Ascending aorta (tissue), 2 donors: Measurements from ENCODE around the gene TWSG1. TPM values are rescaled to one million over a fixed set of nuclear protein-coding genes. Genes with fewer than 3 reads are reported as not detected.
"Not testable (repeated sequence)": the region's sequence is repeated elsewhere in the genome, so short reads cannot be mapped to it uniquely, and the experiment has no call there.

Experiments
- DNase-seq, 2 donors: peaks; one replicate each; pipeline ENCODE4 v3.0.0-alpha.2; 2019; ENCODE audit warnings: low spot score in 2 of 2
- H3K27ac ChIP-seq, 2 donors: fragments of 200-600 bp; sonication (generic); one replicate each; pipeline ENCODE4 v1.5.1; 2016 to 2017; ENCODE audit warnings: mild to moderate bottlenecking in 1 of 2
- H3K27me3 ChIP-seq: fragments of 200-600 bp; sonication (generic); one replicate; pipeline ENCODE4 v1.5.1; 2017
- H3K36me3 ChIP-seq, 2 donors: fragments of 200-600 bp; sonication (generic); one replicate each; pipeline ENCODE4 v1.5.1; 2016
- H3K4me1 ChIP-seq, 2 donors: fragments of 200-600 bp; sonication (generic); one replicate each; pipeline ENCODE4 v1.5.1; 2016 to 2017; ENCODE audit warnings: mild to moderate bottlenecking in 1 of 2
- H3K4me3 ChIP-seq, 2 donors: fragments of 200-600 bp; sonication (generic); one replicate each; pipeline ENCODE4 v1.5.1; 2016 to 2017; ENCODE audit warnings: mild to moderate bottlenecking in 1 of 2
- H3K9me3 ChIP-seq, 2 donors: fragments of 200-600 bp; sonication (generic); one replicate each; pipeline ENCODE4 v1.5.1; 2016
- CTCF ChIP-seq, 3 experiments: fragments of 200-600 bp in 2 of 3; fragments of 450-650 bp in 1 of 3; sonication (generic) in 2 of 3; IDR thresholded peaks; one replicate each; pipeline ENCODE4 v1.5.1; 2016 to 2019; ENCODE audit warnings: antibody characterized with exemption in 3 of 3, mild to moderate bottlenecking in 1 of 3, moderate library complexity in 1 of 3
- intact Hi-C: fragments of 100-400 bp; cut with DNase I; formaldehyde crosslinking; loops from one replicate; pipeline ENCODE4 v1.15.1; 2023
- total RNA-seq: library from RNA; depleted of rRNA; stranded (reverse); fragments of >200 nt; gene quantifications from one replicate; pipeline ENCODE4 v1.1.0, GENCODE V29; 2016

The TWSG1 gene
- total RNA-seq, 1 donor from 2014 or later: 25.0 TPM

GRCh38 chr18:9428301-9428706 is 93.7 kb downstream of the TWSG1 start:
- DNase-seq: no peak
- Histone ChIP-seq H3K36me3 (no peaks in the 10 kb centered on the region), H3K27ac (no peak overlapping the region), H3K4me1 (no peaks in the 10 kb centered on the region), H3K27me3 (no peaks in the 10 kb centered on the region), H3K4me3 (no peak overlapping the region), H3K9me3 (no peaks in the 10 kb centered on the region)
- no peak for TF ChIP-seq CTCF (IDR thresholded peaks at IDR 0.05)
- intact Hi-C loops: no loop called here

- H3K36me3 ChIP-seq: no peaks in the 10 kb centered on the region
- H3K27me3 ChIP-seq: no peaks in the 10 kb centered on the region
- no peak for TF ChIP-seq CTCF (IDR thresholded peaks at IDR 0.05)
- H3K9me3 ChIP-seq: no peaks in the 10 kb centered on the region
- no peak overlapping the region for H3K27ac ChIP-seq
- no peak for DNase-seq
- no peak overlapping the region for H3K4me3 ChIP-seq
- intact Hi-C loops: no loop called here
- H3K4me1 ChIP-seq: no peaks in the 10 kb centered on the region
Observed at GRCh38 chr18:9428862-9429661, 94.5 kb downstream of the TWSG1 start.

GRCh38 chr18:9429662-9429993 is 95.1 kb downstream of the TWSG1 start:
- no peaks in the 10 kb centered on the region for H3K27me3 ChIP-seq
- no peaks in the 10 kb centered on the region for H3K4me1 ChIP-seq
- no peak overlapping the region for H3K4me3 ChIP-seq
- TF ChIP-seq CTCF (IDR thresholded peaks at IDR 0.05): no peak
- intact Hi-C loops: no loop called here
- no peaks in the 10 kb centered on the region for H3K9me3 ChIP-seq
- H3K27ac ChIP-seq: no peak overlapping the region
- no peak for DNase-seq
- no peaks in the 10 kb centered on the region for H3K36me3 ChIP-seq

- intact Hi-C loops, H3K27ac ChIP-seq: not testable (repeated sequence)
Observed at GRCh38 chr18:9430315-9430714, 95.7 kb downstream of the TWSG1 start.

GRCh38 chr18:9431296-9431695 is 96.7 kb downstream of the TWSG1 start:
- H3K9me3 ChIP-seq: no peaks in the 10 kb centered on the region
- H3K4me1 ChIP-seq: peaks cover 0 to under 1% of the 10 kb centered on the region in 2 donors
- no peaks in the 10 kb centered on the region for H3K27me3 ChIP-seq
- no peak for TF ChIP-seq CTCF (IDR thresholded peaks at IDR 0.05)
- intact Hi-C loops: no loop called here
- H3K36me3 ChIP-seq: no peaks in the 10 kb centered on the region
- no peak overlapping the region for H3K27ac ChIP-seq
- H3K4me3 ChIP-seq: no peak overlapping the region
- DNase-seq: no peak

More at GRCh38 chr18:9430315-9430714, 95.7 kb downstream of the TWSG1 start:
- H3K4me3 ChIP-seq, H3K36me3 ChIP-seq, H3K27me3 ChIP-seq, DNase-seq, H3K4me1 ChIP-seq, H3K9me3 ChIP-seq: not testable (repeated sequence)

- DNase-seq, intact Hi-C loops, H3K27ac ChIP-seq, H3K4me1 ChIP-seq, H3K27me3 ChIP-seq, H3K9me3 ChIP-seq, H3K36me3 ChIP-seq, H3K4me3 ChIP-seq: not testable (repeated sequence)
Observed at GRCh38 chr18:9433122-9433521, 98.5 kb downstream of the TWSG1 start.
